Measurements from ENCODE around the gene COG2. TPM values are rescaled to one million over a fixed set of nuclear protein-coding genes. Genes with fewer than 3 reads are reported as not detected.

COG2 gene
- total and polyA plus RNA-seq, 2 of the 13 experiments (the other 11 are each of a cell fraction or from before 2014, with no cell fraction given), result 16.8 to 36.3 TPM

GRCh38 chr1:230633469-230633868, 8.8 kb upstream of the COG2 start (continued):
- TF ChIP-seq ZNF274 (CRISPR knock-in tag; IDR thresholded peaks at IDR 0.05), result no peak
- TF ChIP-seq FOXJ3 (CRISPR knock-in tag; IDR thresholded peaks at IDR 0.05; ENCODE audit: borderline replicate concordance), result no peak
- peak; percentile 34; the same call in 1 of the 2 replicates for TF ChIP-seq BORCS8-MEF2B (CRISPR knock-in tag; IDR thresholded peaks at IDR 0.05)
- no peak for TF ChIP-seq ZBTB26 (CRISPR knock-in tag; IDR thresholded peaks at IDR 0.05; ENCODE audit: borderline replicate concordance)
- TF ChIP-seq ZNF367 (CRISPR knock-in tag; IDR thresholded peaks at IDR 0.05; ENCODE audit: borderline replicate concordance), result no peak
- no peak for TF ChIP-seq ZNF550 (CRISPR knock-in tag; IDR thresholded peaks at IDR 0.05; ENCODE audit: borderline replicate concordance)
- no peak for TF ChIP-seq NR1H2 (CRISPR knock-in tag; IDR thresholded peaks at IDR 0.05; ENCODE audit: borderline replicate concordance, low read depth)
- no peak for TF ChIP-seq SP140L (CRISPR knock-in tag; IDR thresholded peaks at IDR 0.05; ENCODE audit: borderline replicate concordance)
- no peak for TF ChIP-seq YEATS4 (CRISPR knock-in tag; IDR thresholded peaks at IDR 0.05; ENCODE audit: borderline replicate concordance)
- no peak for TF ChIP-seq ZSCAN21 (CRISPR knock-in tag; IDR thresholded peaks at IDR 0.05; ENCODE audit: borderline replicate concordance)
- no peak for TF ChIP-seq MTA1 (CRISPR knock-in tag; IDR thresholded peaks at IDR 0.05; ENCODE audit: borderline replicate concordance)
- no peak for TF ChIP-seq HNF1A (IDR thresholded peaks at IDR 0.05; ENCODE audit: low read depth)
- peak; percentile 17; the same call in 1 of the 2 replicates for TF ChIP-seq HNF1A (CRISPR knock-in tag; IDR thresholded peaks at IDR 0.05; ENCODE audit: borderline replicate concordance)
- 0 out of 2 replicates have a peak, but pooled peaks have one; percentile 22 for TF ChIP-seq ZNF276 (CRISPR knock-in tag; IDR thresholded peaks at IDR 0.05; ENCODE audit: low read depth)
- no peak for TF ChIP-seq ZNF468 (CRISPR knock-in tag; IDR thresholded peaks at IDR 0.05)
- no peak for TF ChIP-seq BCL3 (CRISPR knock-in tag; IDR thresholded peaks at IDR 0.05)
- TF ChIP-seq ZBTB8A (CRISPR knock-in tag; IDR thresholded peaks at IDR 0.05; ENCODE audit: borderline replicate concordance, low read depth), result no peak
- no peak for TF ChIP-seq TIGD3 (CRISPR knock-in tag; IDR thresholded peaks at IDR 0.05; ENCODE audit: borderline replicate concordance)
- TF ChIP-seq KDM6A (CRISPR knock-in tag; IDR thresholded peaks at IDR 0.05; ENCODE audit: low read depth), result no peak
- no peak for TF ChIP-seq ZNF329 (CRISPR knock-in tag; IDR thresholded peaks at IDR 0.05; ENCODE audit: low read depth)
- no peak for TF ChIP-seq XRCC5 (optimal IDR thresholded peaks at IDR 0.05; ENCODE audit: low read length)
